Measurements from ENCODE around the gene SRGAP1.
"Not testable (repeated sequence)": the region's sequence is repeated elsewhere in the genome, so short reads cannot be mapped to it uniquely, and the experiment has no call there.

SRGAP1 gene

GRCh38 chr12:63874897-63875480, 30.5 kb downstream of the SRGAP1 start:
- no peak for DNase-seq

- no peak for DNase-seq
Observed at GRCh38 chr12:63875703-63876102, 31.2 kb downstream of the SRGAP1 start.

- DNase-seq: no peak
Observed at GRCh38 chr12:63876980-63877379, 32.5 kb downstream of the SRGAP1 start.

GRCh38 chr12:63877693-63878092, 33.2 kb downstream of the SRGAP1 start:
- no peak for DNase-seq

GRCh38 chr12:63880235-63880634, 35.7 kb downstream of the SRGAP1 start:
- not testable (repeated sequence) for DNase-seq

GRCh38 chr12:63880742-63881263, 36.3 kb downstream of the SRGAP1 start:
- no peak for DNase-seq

- DNase-seq: no peak
Observed at GRCh38 chr12:63882844-63883243, 38.3 kb downstream of the SRGAP1 start.

- no peak for DNase-seq
Observed at GRCh38 chr12:63885401-63885800, 40.9 kb downstream of the SRGAP1 start.

GRCh38 chr12:63888908-63889635, 44.6 kb downstream of the SRGAP1 start:
- no peak for DNase-seq

GRCh38 chr12:63889721-63890509, 45.4 kb downstream of the SRGAP1 start:
- DNase-seq: no peak

GRCh38 chr12:63893170-63893569, 48.7 kb downstream of the SRGAP1 start:
- no peak for DNase-seq

GRCh38 chr12:63894132-63894531, 49.6 kb downstream of the SRGAP1 start:
- DNase-seq: no peak

- DNase-seq: no peak
Observed at GRCh38 chr12:63895841-63896240, 51.3 kb downstream of the SRGAP1 start.

GRCh38 chr12:63897931-63898330, 53.4 kb downstream of the SRGAP1 start:
- no peak for DNase-seq

- no peak for DNase-seq
Observed at GRCh38 chr12:63898764-63899337, 54.4 kb downstream of the SRGAP1 start.

- DNase-seq: no peak
Observed at GRCh38 chr12:63899396-63899795, 54.9 kb downstream of the SRGAP1 start.

GRCh38 chr12:63900922-63901793, 56.7 kb downstream of the SRGAP1 start:
- no peak for DNase-seq

GRCh38 chr12:63904653-63905052, 60.2 kb downstream of the SRGAP1 start:
- no peak for DNase-seq

- DNase-seq: no peak
Observed at GRCh38 chr12:63905544-63905943, 61.0 kb downstream of the SRGAP1 start.

- no peak for DNase-seq
Observed at GRCh38 chr12:63906876-63907275, 62.4 kb downstream of the SRGAP1 start.

- DNase-seq: no peak
Observed at GRCh38 chr12:63907561-63907960, 63.1 kb downstream of the SRGAP1 start.

GRCh38 chr12:63909746-63910145, 65.2 kb downstream of the SRGAP1 start:
- no peak for DNase-seq
